Measurements from ENCODE around the gene SMAD6. TPM values are rescaled to one million over a fixed set of nuclear protein-coding genes. Genes with fewer than 3 reads are reported as not detected.

The SMAD6 gene
- total and polyA plus RNA-seq, 7 experiments from 2014 or later = 0.27 to 0.76 (median 0.40) TPM; not detected in 2

DNA sequence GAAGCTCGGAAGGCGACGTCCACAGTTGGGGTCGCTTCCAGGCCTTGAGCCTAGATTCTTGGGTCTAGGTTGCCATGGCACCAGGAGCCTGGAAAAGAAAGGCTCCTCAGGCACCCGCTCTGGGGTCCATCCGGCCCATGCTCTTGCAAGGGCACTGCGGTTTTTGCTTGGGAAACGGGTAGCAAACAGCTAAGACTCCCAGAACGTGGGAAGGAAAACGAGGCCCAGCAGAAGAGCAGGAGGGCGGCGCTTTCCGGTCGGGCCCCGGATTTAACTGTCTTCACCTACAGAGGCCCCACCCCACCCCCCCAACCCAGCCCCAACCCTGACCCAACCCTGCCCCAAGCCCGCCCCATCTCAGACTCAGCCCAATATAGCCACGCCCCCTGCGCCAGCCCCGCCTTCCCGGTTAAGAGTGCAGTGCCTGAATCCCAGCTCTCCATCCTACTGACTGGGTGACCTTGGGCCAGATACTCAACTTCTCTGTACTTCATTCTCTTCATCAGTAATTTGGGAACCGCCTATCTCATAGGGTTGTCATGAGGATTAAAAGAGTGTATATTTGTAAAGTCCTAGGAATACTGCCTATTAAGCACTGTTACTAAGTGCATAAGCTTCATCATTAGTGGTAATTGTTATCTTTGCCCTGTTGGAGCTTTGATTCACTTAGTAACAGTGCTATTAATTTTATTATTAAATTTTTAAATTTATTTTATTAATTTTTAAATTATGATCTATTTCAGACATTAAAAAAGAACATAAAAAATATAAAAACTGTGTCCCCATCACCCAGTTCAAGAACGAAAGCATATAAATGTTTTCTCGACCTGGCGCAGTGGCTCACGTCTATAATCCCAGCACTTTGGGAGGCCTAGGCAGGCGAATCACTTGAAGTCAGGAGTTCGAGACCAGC is 28.4 kb upstream of the SMAD6 start:
- H3K27ac Mint-ChIP-seq = peak overlapping the region in 1 of 9 donors; percentile 44
- Histone ChIP-seq H3K4me1 (ENCODE audit: control insufficient read depth in 2 of 2, insufficient read depth in 2 of 2, low read length in 2 of 2) (peaks cover 0 to 7% of the 10 kb centered on the region in 2 donors), H3K36me3 (ENCODE audit: control insufficient read depth in 2 of 3, insufficient read depth in 3 of 3, low read length in 3 of 3) (no peaks in the 10 kb centered on the region), H3K4me3 (ENCODE audit: low read length) (no peak overlapping the region), H3K9me3 (ENCODE audit: control insufficient read depth in 2 of 3, low read length in 3 of 3) (no peaks in the 10 kb centered on the region), H3K27ac (ENCODE audit: low read depth, low read length) (no peak overlapping the region), H3K27me3 (ENCODE audit: control insufficient read depth in 2 of 2, insufficient read depth in 2 of 2, low read length in 2 of 2) (no peaks in the 10 kb centered on the region)
- POLR2A ChIA-PET = interaction anchor here (1.2 kb wide), 1 partner anchor 35 kb away, joined by 4 read pairs; no protein-coding TSS in a partner anchor
- no peaks in the 10 kb centered on the region for H3K36me3 Mint-ChIP-seq
- H3K4me3 Mint-ChIP-seq = no peak overlapping the region
- intact Hi-C loops (cut with micrococcal nuclease) = no loop called here
- H3K9me3 Mint-ChIP-seq = no peaks in the 10 kb centered on the region
- no peak for ATAC-seq
- CTCF ChIA-PET = interaction anchor here (0.9 kb wide), 1 partner anchor 15 kb away, joined by 3 read pairs; no protein-coding TSS in a partner anchor
- H3K4me1 Mint-ChIP-seq = peaks cover 13 to 25% (median 17%) of the 10 kb centered on the region in 7 donors
- peak in 3 of 9 donors; percentile 23 to 37 (median 27) for DNase-seq
- H3K27me3 Mint-ChIP-seq = no peaks in the 10 kb centered on the region

- intact Hi-C loops (cut with micrococcal nuclease) = no loop called here
- Mint-ChIP-seq H3K27me3 (no peaks in the 10 kb centered on the region), H3K4me3 (peak overlapping the region in 2 of 10 donors; percentile 21 to 36), H3K9me3 (no peaks in the 10 kb centered on the region), H3K36me3 (no peaks in the 10 kb centered on the region), H3K27ac (peak overlapping the region in 4 of 9 donors; percentile 31 to 77 (median 48)), H3K4me1 (peaks cover 13 to 25% (median 17%) of the 10 kb centered on the region in 7 donors)
- no peak for DNase-seq
- Histone ChIP-seq H3K4me3 (ENCODE audit: low read length) (no peak overlapping the region), H3K27ac (ENCODE audit: low read depth, low read length) (no peak overlapping the region), H3K36me3 (ENCODE audit: control insufficient read depth in 2 of 3, insufficient read depth in 3 of 3, low read length in 3 of 3) (no peaks in the 10 kb centered on the region), H3K4me1 (ENCODE audit: control insufficient read depth in 2 of 2, insufficient read depth in 2 of 2, low read length in 2 of 2) (peaks cover 0 to 7% of the 10 kb centered on the region in 2 donors), H3K9me3 (ENCODE audit: control insufficient read depth in 2 of 3, low read length in 3 of 3) (no peaks in the 10 kb centered on the region), H3K27me3 (ENCODE audit: control insufficient read depth in 2 of 2, insufficient read depth in 2 of 2, low read length in 2 of 2) (no peaks in the 10 kb centered on the region)
- POLR2A ChIA-PET = interaction anchor here (0.6 to 1.2 kb wide), 2 partner anchors 16 to 36 kb away, joined by 3 to 4 read pairs; no protein-coding TSS in a partner anchor
- CTCF ChIA-PET = interaction anchor here (0.7 kb wide), 1 partner anchor 1358 kb away, joined by 4 read pairs; no protein-coding TSS in a partner anchor
- ATAC-seq = no peak
These were observed 27.3 kb upstream of the SMAD6 start for GRCh38 chr15:66674756-66675155.

- Mint-ChIP-seq H3K36me3 (peaks cover 0 to under 1% (median 0%) of the 10 kb centered on the region in 5 donors), H3K27me3 (no peaks in the 10 kb centered on the region), H3K4me1 (peaks cover 13 to 25% (median 17%) of the 10 kb centered on the region in 7 donors), H3K27ac (peak overlapping the region in 6 of 9 donors; percentile 6 to 83 (median 69)), H3K9me3 (peaks cover 0 to under 1% (median 0%) of the 10 kb centered on the region in 11 donors), H3K4me3 (peak overlapping the region in 1 of 10 donors; percentile 58)
- ChIA-PET POLR2A (interaction anchor here (1.2 kb wide), 1 partner anchor 37 kb away, joined by 4 read pairs; no protein-coding TSS in a partner anchor), CTCF (interaction anchor here (0.7 kb wide), 1 partner anchor 1359 kb away, joined by 4 read pairs; no protein-coding TSS in a partner anchor)
- no peak for DNase-seq
- Histone ChIP-seq H3K4me1 (ENCODE audit: control insufficient read depth in 2 of 2, insufficient read depth in 2 of 2, low read length in 2 of 2) (peaks cover 0 to 7% of the 10 kb centered on the region in 2 donors), H3K27ac (ENCODE audit: low read depth, low read length) (no peak overlapping the region), H3K27me3 (ENCODE audit: control insufficient read depth in 2 of 2, insufficient read depth in 2 of 2, low read length in 2 of 2) (no peaks in the 10 kb centered on the region), H3K9me3 (ENCODE audit: control insufficient read depth in 2 of 3, low read length in 3 of 3) (no peaks in the 10 kb centered on the region), H3K4me3 (ENCODE audit: low read length) (no peak overlapping the region), H3K36me3 (ENCODE audit: control insufficient read depth in 2 of 3, insufficient read depth in 3 of 3, low read length in 3 of 3) (no peaks in the 10 kb centered on the region)
- intact Hi-C loops (cut with micrococcal nuclease) = no loop called here
- ATAC-seq = no peak
These were observed 26.6 kb upstream of the SMAD6 start for GRCh38 chr15:66675446-66675845.

DNA sequence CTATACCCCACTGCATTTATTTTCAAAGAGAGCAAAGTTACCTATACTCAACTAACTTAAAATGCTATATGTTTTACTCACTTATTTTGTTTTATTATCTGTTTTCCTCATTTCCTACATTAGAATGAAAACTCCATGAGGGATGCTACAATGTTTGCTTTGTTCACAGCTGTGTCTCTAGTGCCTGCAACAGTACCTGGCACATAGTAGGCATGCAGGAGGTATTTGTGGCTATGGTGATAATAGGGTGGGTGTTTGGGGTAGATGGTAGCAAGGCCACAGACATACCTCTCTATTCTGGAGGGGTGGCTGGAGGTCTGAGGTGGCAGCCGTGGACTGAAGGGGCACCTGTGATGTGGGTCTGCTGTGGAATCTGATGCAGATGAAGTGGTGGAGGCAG is 24.7 kb upstream of the SMAD6 start:
- intact Hi-C loops (cut with micrococcal nuclease) = no loop called here
- H3K27ac Mint-ChIP-seq = peak overlapping the region in 3 of 9 donors; percentile 1 to 47 (median 1)

GRCh38 chr15:66679061-66679656 is 22.9 kb upstream of the SMAD6 start:
- Mint-ChIP-seq H3K9me3 (peaks cover 0 to 20% (median 10%) of the 10 kb centered on the region in 11 donors), H3K27ac (peak overlapping the region in 1 of 9 donors; percentile 65), H3K4me1 (peaks cover 13 to 17% (median 14%) of the 10 kb centered on the region in 7 donors), H3K36me3 (peaks cover 4 to 16% (median 5%) of the 10 kb centered on the region in 5 donors), H3K27me3 (no peaks in the 10 kb centered on the region), H3K4me3 (no peak overlapping the region)
- H3K27ac ChIP-seq (ENCODE audit: low read depth, low read length) = no peak overlapping the region
- peaks cover 0 to 4% of the 10 kb centered on the region in 2 donors for H3K4me1 ChIP-seq (ENCODE audit: control insufficient read depth in 2 of 2, insufficient read depth in 2 of 2, low read length in 2 of 2)
- peaks cover 0 to 9% (median 0%) of the 10 kb centered on the region in 3 experiments for H3K9me3 ChIP-seq (ENCODE audit: control insufficient read depth in 2 of 3, low read length in 3 of 3)
- ChIA-PET POLR2A (no interaction called here), CTCF (no interaction called here)
- intact Hi-C loops (cut with micrococcal nuclease) = no loop called here
- ATAC-seq (no peak), DNase-seq (no peak)
- H3K27me3 ChIP-seq (ENCODE audit: control insufficient read depth in 2 of 2, insufficient read depth in 2 of 2, low read length in 2 of 2) = no peaks in the 10 kb centered on the region
- no peak overlapping the region for H3K4me3 ChIP-seq (ENCODE audit: low read length)
- no peaks in the 10 kb centered on the region for H3K36me3 ChIP-seq (ENCODE audit: control insufficient read depth in 2 of 3, insufficient read depth in 3 of 3, low read length in 3 of 3)

More for the DNA sequence above, 24.7 kb upstream of the SMAD6 start:
- no peak overlapping the region for H3K4me3 ChIP-seq (ENCODE audit: low read length)
- H3K9me3 ChIP-seq (ENCODE audit: control insufficient read depth in 2 of 3, low read length in 3 of 3) = peaks cover 0 to 9% (median 0%) of the 10 kb centered on the region in 3 experiments
- ChIA-PET CTCF (no interaction called here), POLR2A (no interaction called here)
- Mint-ChIP-seq H3K4me3 (no peak overlapping the region), H3K27me3 (no peaks in the 10 kb centered on the region), H3K9me3 (peaks cover 0 to 15% (median 6%) of the 10 kb centered on the region in 11 donors), H3K4me1 (peaks cover 13 to 25% (median 15%) of the 10 kb centered on the region in 7 donors), H3K36me3 (peaks cover 4 to 6% (median 5%) of the 10 kb centered on the region in 5 donors)
- peaks cover 0 to 7% of the 10 kb centered on the region in 2 donors for H3K4me1 ChIP-seq (ENCODE audit: control insufficient read depth in 2 of 2, insufficient read depth in 2 of 2, low read length in 2 of 2)
- no peak for ATAC-seq
- no peak overlapping the region for H3K27ac ChIP-seq (ENCODE audit: low read depth, low read length)
- DNase-seq = no peak
- H3K27me3 ChIP-seq (ENCODE audit: control insufficient read depth in 2 of 2, insufficient read depth in 2 of 2, low read length in 2 of 2) = no peaks in the 10 kb centered on the region
- no peaks in the 10 kb centered on the region for H3K36me3 ChIP-seq (ENCODE audit: control insufficient read depth in 2 of 3, insufficient read depth in 3 of 3, low read length in 3 of 3)

DNA sequence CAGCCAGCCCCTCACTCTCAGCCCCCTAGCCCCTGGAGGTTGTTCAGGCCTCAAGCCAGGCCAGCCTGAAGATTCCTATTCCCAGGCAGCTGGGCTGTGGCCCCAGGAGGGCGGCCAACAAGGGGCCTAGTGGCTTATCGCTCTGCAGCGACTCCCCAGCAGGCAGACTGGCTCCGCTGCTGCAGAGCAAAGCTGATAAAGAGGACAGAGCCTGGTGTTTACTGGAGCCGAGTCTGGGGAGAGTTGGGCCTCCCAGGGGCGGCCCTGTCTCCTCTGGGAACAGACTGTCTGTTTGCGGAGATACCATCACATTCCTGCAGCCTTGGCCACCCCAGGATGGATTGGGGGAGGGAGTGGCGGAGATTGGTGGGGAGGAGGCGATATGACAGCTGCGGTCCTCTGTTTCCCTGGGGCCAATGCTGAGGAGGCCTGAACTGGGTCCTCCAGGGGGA is 22.4 kb upstream of the SMAD6 start:
- Histone ChIP-seq H3K4me3 (ENCODE audit: low read length) (no peak overlapping the region), H3K36me3 (ENCODE audit: control insufficient read depth in 2 of 3, insufficient read depth in 3 of 3, low read length in 3 of 3) (no peaks in the 10 kb centered on the region), H3K4me1 (ENCODE audit: control insufficient read depth in 2 of 2, insufficient read depth in 2 of 2, low read length in 2 of 2) (peaks cover 0 to 1% of the 10 kb centered on the region in 2 donors), H3K9me3 (ENCODE audit: control insufficient read depth in 2 of 3, low read length in 3 of 3) (peaks cover 0 to 9% (median 0%) of the 10 kb centered on the region in 3 experiments), H3K27me3 (ENCODE audit: control insufficient read depth in 2 of 2, insufficient read depth in 2 of 2, low read length in 2 of 2) (no peaks in the 10 kb centered on the region), H3K27ac (ENCODE audit: low read depth, low read length) (no peak overlapping the region)
- DNase-seq (no peak), ATAC-seq (no peak)
- CTCF ChIA-PET = no interaction called here
- peaks cover 8 to 13% (median 12%) of the 10 kb centered on the region in 7 donors for H3K4me1 Mint-ChIP-seq
- POLR2A ChIA-PET = no interaction called here
- H3K36me3 Mint-ChIP-seq = peaks cover 4 to 16% (median 5%) of the 10 kb centered on the region in 5 donors
- H3K4me3 Mint-ChIP-seq = no peak overlapping the region
- no peaks in the 10 kb centered on the region for H3K27me3 Mint-ChIP-seq
- peaks cover 0 to 21% (median 10%) of the 10 kb centered on the region in 11 donors for H3K9me3 Mint-ChIP-seq
- intact Hi-C loops (cut with micrococcal nuclease) = no loop called here
- no peak overlapping the region for H3K27ac Mint-ChIP-seq
